Testis (tissue), 3 donors: ENCODE results near the gene CCS. TPM values are rescaled to one million over a fixed set of nuclear protein-coding genes. Genes with fewer than 3 reads are reported as not detected.

ENCODE experiments used
- DNase-seq: peaks from one replicate; pipeline ENCODE4 v3.0.0-alpha.2; 2019
- H3K27ac ChIP-seq, 2 donors: fragments of 200-600 bp; sonication (generic); one replicate each; pipeline ENCODE4 v1.5.1; 2019
- H3K27me3 ChIP-seq: fragments of 200-600 bp; sonication (generic); one replicate; pipeline ENCODE4 v1.5.1; 2019
- H3K36me3 ChIP-seq: fragments of 200-600 bp; sonication (generic); one replicate; pipeline ENCODE4 v1.5.1; 2017; ENCODE audit warnings: low read depth; ENCODE audit errors: missing control alignments
- H3K4me1 ChIP-seq: fragments of 200-600 bp; sonication (generic); one replicate; pipeline ENCODE4 v1.5.1; 2019
- H3K4me3 ChIP-seq, 2 donors: fragments of 200-600 bp; sonication (generic); one replicate each; pipeline ENCODE4 v1.5.1; 2017 to 2019
- H3K9me3 ChIP-seq: fragments of 200-600 bp; sonication (generic); one replicate; pipeline ENCODE4 v1.5.1; 2017
- POLR2A ChIP-seq: fragments of 450-650 bp; IDR thresholded peaks from one replicate; pipeline ENCODE4 v1.6.1; 2017; ENCODE audit warnings: antibody characterized with exemption, mild to moderate bottlenecking, moderate library complexity
- WGBS, 2 donors: methylation state at CpG; one replicate each; pipeline ENCODE4 v1.1.5; 2018; 5-methylcytosine and 5-hydroxymethylcytosine counted together
- intact Hi-C: fragments of 100-400 bp; cut with DNase I; formaldehyde crosslinking; loops from one replicate; pipeline ENCODE4 v1.15.1; 2023; ENCODE audit warnings: low total_unique reads
- polyA plus RNA-seq: library from polyadenylated mRNA; stranded (reverse); fragments of 350-450 nt; fragmentation: Illumina TruSeq; extraction: RNeasy Lipid Tissue Mini Kit (QIAGEN cat#74804); gene quantifications from one replicate; pipeline ENCODE4 v1.2.3, GENCODE V29; 2014; ENCODE audit warnings: low read depth, low replicate concordance; ENCODE audit not compliant: insufficient read depth
- total RNA-seq, 2 donors: library from RNA; depleted of rRNA; stranded (reverse); fragments of >200 nt; gene quantifications; one replicate each; pipeline ENCODE4 v1.2.3, GENCODE V29; 2016
- TF ChIP-seq, protein P1 (sequence below), 3 experiments: fragments of 450-650 bp in 2 of 3; fragments of 200-600 bp in 1 of 3; sonication (generic) in 1 of 3; IDR thresholded peaks; one replicate each; pipeline ENCODE4 v1.5.1; 2016 to 2019; ENCODE audit warnings: antibody characterized with exemption in 3 of 3, mild to moderate bottlenecking in 2 of 3, moderate library complexity in 1 of 3

Gene CCS
- total and polyA plus RNA-seq, 3 donors from 2014 or later: 67.5 to 83.2 (median 70.7) TPM

DNA sequence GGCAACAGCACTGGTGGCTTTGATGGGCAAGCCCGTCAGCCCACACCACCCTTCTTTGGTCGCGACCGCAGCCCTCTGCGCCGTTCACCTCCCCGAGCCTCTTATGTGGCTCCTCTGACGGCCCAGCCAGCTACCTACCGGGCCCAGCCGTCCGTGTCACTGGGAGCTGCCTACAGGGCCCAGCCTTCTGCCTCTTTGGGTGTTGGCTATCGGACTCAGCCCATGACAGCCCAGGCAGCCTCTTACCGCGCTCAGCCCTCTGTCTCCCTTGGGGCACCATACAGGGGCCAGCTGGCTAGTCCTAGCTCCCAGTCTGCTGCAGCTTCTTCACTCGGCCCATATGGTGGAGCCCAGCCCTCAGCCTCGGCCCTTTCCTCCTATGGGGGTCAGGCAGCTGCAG, 31.5 kb downstream of the CCS start:
- peaks cover 22% of the 10 kb centered on the region for H3K4me1 ChIP-seq
- H3K27ac ChIP-seq: no peak overlapping the region
- H3K9me3 ChIP-seq: no peaks in the 10 kb centered on the region
- WGBS, 2 donors: 72 to 88% methylated on average over 4 to 13 of the region's 16 CpGs
- intact Hi-C loops: no loop called here
- DNase-seq: no peak
- no peak overlapping the region for H3K4me3 ChIP-seq
- H3K36me3 ChIP-seq: no peaks in the 10 kb centered on the region
- H3K27me3 ChIP-seq: no peaks in the 10 kb centered on the region
- TF ChIP-seq, protein P1, sequence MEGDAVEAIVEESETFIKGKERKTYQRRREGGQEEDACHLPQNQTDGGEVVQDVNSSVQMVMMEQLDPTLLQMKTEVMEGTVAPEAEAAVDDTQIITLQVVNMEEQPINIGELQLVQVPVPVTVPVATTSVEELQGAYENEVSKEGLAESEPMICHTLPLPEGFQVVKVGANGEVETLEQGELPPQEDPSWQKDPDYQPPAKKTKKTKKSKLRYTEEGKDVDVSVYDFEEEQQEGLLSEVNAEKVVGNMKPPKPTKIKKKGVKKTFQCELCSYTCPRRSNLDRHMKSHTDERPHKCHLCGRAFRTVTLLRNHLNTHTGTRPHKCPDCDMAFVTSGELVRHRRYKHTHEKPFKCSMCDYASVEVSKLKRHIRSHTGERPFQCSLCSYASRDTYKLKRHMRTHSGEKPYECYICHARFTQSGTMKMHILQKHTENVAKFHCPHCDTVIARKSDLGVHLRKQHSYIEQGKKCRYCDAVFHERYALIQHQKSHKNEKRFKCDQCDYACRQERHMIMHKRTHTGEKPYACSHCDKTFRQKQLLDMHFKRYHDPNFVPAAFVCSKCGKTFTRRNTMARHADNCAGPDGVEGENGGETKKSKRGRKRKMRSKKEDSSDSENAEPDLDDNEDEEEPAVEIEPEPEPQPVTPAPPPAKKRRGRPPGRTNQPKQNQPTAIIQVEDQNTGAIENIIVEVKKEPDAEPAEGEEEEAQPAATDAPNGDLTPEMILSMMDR (IDR thresholded peaks at IDR 0.05): no peak
- no peak for TF ChIP-seq POLR2A

DNA sequence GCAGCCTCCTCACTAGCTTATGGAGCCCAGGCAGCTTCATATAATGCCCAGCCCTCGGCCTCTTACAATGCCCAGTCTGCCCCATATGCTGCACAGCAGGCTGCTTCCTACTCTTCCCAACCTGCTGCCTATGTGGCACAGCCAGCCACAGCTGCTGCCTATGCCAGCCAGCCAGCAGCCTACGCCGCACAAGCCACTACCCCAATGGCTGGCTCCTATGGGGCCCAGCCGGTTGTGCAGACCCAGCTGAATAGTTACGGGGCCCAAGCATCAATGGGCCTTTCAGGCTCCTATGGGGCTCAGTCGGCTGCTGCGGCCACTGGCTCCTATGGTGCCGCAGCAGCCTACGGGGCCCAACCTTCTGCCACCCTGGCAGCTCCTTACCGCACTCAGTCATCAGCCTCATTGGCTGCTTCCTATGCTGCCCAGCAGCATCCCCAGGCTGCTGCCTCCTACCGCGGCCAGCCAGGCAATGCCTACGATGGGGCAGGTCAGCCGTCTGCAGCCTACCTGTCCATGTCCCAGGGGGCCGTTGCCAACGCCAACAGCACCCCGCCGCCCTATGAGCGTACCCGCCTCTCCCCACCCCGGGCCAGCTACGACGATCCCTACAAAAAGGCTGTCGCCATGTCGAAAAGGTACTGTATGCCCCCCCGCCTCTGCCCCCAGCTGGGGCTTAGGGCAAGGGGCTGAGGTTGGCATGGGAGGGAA, 32.2 kb downstream of the CCS start:
- no peak for DNase-seq
- Histone ChIP-seq H3K27me3 (no peaks in the 10 kb centered on the region), H3K4me3 (no peak overlapping the region), H3K4me1 (peaks cover 17% of the 10 kb centered on the region), H3K27ac (no peak overlapping the region), H3K36me3 (no peaks in the 10 kb centered on the region), H3K9me3 (no peaks in the 10 kb centered on the region)
- intact Hi-C loops: no loop called here
- TF ChIP-seq, protein P1 (IDR thresholded peaks at IDR 0.05): no peak
- no peak for TF ChIP-seq POLR2A
- 96 to 97% methylated on average over 17 to 26 of the region's 26 CpGs for WGBS, 2 donors

DNA sequence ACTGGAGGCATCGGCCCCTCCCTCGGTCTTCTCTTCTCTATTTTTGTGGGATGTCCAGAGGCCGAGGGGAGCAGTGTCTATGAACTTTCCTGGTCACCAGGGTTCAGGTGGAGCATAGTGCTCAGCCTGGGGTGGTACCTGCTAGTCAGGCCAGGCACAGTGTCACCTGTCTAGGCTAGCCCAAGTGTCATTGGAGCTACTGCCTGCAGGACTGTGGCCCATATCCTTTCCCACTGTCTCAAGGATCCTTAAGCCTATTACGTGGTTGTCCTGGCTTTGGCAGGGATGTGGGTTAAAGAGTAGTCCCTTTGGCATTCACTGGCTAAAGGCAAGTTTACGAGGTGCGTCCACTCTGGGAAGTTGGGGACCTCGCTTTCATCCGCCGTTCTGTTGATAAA, 32.8 kb downstream of the CCS start:
- no peak overlapping the region for H3K27ac ChIP-seq
- no peaks in the 10 kb centered on the region for H3K27me3 ChIP-seq
- H3K36me3 ChIP-seq: no peaks in the 10 kb centered on the region
- WGBS, 2 donors: 91 to 93% methylated on average over 6 to 9 of the region's 9 CpGs
- TF ChIP-seq, protein P1 (IDR thresholded peaks at IDR 0.05): no peak
- TF ChIP-seq POLR2A: no peak
- no peaks in the 10 kb centered on the region for H3K9me3 ChIP-seq
- no peak overlapping the region for H3K4me3 ChIP-seq
- no peak for DNase-seq
- H3K4me1 ChIP-seq: peaks cover 13% of the 10 kb centered on the region
- intact Hi-C loops: no loop called here

DNA sequence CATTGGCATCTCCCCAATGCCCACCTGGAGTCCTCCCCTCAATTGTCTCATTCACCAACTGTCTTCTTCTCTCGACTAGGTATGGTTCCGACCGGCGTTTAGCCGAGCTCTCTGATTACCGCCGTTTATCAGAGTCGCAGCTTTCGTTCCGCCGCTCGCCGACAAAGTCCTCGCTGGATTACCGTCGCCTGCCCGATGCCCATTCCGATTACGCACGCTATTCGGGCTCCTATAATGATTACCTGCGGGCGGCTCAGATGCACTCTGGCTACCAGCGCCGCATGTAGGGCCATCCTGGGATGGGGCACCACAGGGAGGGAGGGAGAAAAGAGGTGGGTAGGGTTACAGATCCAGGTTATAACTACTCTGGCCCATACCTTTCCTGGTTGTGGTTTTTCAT, 33.4 kb downstream of the CCS start:
- peaks cover 9% of the 10 kb centered on the region for H3K4me1 ChIP-seq
- TF ChIP-seq, protein P1 (IDR thresholded peaks at IDR 0.05): no peak
- TF ChIP-seq POLR2A: no peak

DNA sequence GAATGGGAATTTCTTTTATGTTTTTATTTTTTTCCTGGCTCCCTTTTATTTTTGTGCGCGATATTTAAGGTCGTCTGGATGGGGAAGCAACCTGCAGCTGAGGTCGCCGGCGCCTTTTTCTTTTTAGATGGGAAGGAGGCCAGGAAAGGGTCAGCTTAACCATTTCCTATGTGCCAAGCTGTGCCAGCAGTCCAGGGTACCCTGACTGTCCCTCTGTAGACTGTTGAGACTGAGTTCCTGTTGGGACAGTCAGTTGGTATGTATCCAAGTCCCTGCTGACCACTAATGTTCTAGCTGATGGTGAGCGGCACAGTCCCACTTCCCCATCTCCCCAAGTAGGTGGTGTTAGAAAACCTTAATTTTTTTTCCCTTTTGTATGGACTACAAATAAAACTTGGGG, 33.9 kb downstream of the CCS start:
- peaks cover 9% of the 10 kb centered on the region for H3K4me1 ChIP-seq
- no peaks in the 10 kb centered on the region for H3K9me3 ChIP-seq
- no peaks in the 10 kb centered on the region for H3K36me3 ChIP-seq
- 89 to 90% methylated on average over 7 of the region's 7 CpGs for WGBS, 2 donors
- no peak overlapping the region for H3K27ac ChIP-seq
- no peaks in the 10 kb centered on the region for H3K27me3 ChIP-seq
- no peak for DNase-seq
- no peak overlapping the region for H3K4me3 ChIP-seq
- intact Hi-C loops: no loop called here
- no peak for TF ChIP-seq POLR2A
- TF ChIP-seq, protein P1 (IDR thresholded peaks at IDR 0.05): no peak

More for the DNA sequence above, 33.4 kb downstream of the CCS start:
- Histone ChIP-seq H3K9me3 (no peaks in the 10 kb centered on the region), H3K27me3 (no peaks in the 10 kb centered on the region), H3K4me3 (no peak overlapping the region), H3K27ac (no peak overlapping the region), H3K36me3 (no peaks in the 10 kb centered on the region)
- WGBS, 2 donors: 93 to 96% methylated on average over 25 of the region's 25 CpGs
- intact Hi-C loops: no loop called here
- DNase-seq: no peak
